Effector memory CD8-positive, alpha-beta T cell (primary cell): ENCODE measurements around the gene EIF5AL1.

Experiments used
- ATAC-seq: fragments of 150-1000 bp; cut with Tn5 transposase; replicated peaks from 2 replicates; pipeline ENCODE4 v1.10.0; 2021; ENCODE audit warnings: mild to moderate bottlenecking, moderate library complexity
- DNase-seq, 3 experiments: peaks; one replicate each; pipeline ENCODE4 v3.0.0; 2021
- H3K27ac Mint-ChIP-seq, 2 donors: one replicate each; pipeline ENCODE4 v1.8.0; 2022; ENCODE audit warnings: mild to moderate bottlenecking in 2 of 2, mixed read lengths in 2 of 2, moderate library complexity in 2 of 2
- H3K27me3 Mint-ChIP-seq, 2 donors: one replicate each; pipeline ENCODE4 v1.8.0; 2022; ENCODE audit warnings: mixed read lengths in 2 of 2
- H3K36me3 Mint-ChIP-seq: one replicate; pipeline ENCODE4 v1.8.0; 2022; ENCODE audit warnings: mild to moderate bottlenecking, moderate library complexity, mixed read lengths; ENCODE audit not compliant: insufficient read depth
- H3K4me1 Mint-ChIP-seq, 2 donors: one replicate each; pipeline ENCODE4 v1.8.0; 2022; ENCODE audit warnings: low read depth in 2 of 2, mixed read lengths in 2 of 2
- H3K4me3 Mint-ChIP-seq, 2 donors: one replicate each; pipeline ENCODE4 v1.8.0; 2022; ENCODE audit warnings: mild to moderate bottlenecking in 2 of 2, mixed read lengths in 2 of 2, moderate library complexity in 2 of 2
- H3K9me3 Mint-ChIP-seq, 2 donors: one replicate each; pipeline ENCODE4 v1.8.0; 2022; ENCODE audit warnings: mixed read lengths in 2 of 2

EIF5AL1 gene

DNA sequence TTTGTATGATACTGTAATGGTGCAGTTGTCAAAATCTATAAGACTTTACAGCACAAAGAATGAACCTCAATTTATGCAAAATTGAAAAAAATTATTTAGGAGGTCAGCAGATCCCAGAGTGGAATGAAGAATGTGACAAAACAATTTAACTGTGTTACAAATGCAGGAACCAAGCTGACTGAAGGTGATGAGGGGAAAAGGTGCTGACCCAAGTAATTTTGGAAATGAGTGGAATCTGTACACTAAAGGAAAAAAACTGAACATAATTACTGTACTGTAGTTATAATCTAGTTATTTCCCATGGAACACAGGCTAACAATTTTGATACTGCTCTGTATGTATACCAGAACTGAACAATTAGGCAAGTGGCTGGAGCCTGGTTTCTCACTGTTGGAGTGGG, 35.7 kb upstream of the EIF5AL1 start:
- no peak overlapping the region for H3K27ac Mint-ChIP-seq
- H3K9me3 Mint-ChIP-seq: no peaks in the 10 kb centered on the region
- no peak overlapping the region for H3K4me3 Mint-ChIP-seq
- H3K4me1 Mint-ChIP-seq: no peaks in the 10 kb centered on the region
- no peaks in the 10 kb centered on the region for H3K36me3 Mint-ChIP-seq
- H3K27me3 Mint-ChIP-seq: peaks cover 39 to 54% of the 10 kb centered on the region in 2 donors
- ATAC-seq (no peak), DNase-seq (no peak)

DNA sequence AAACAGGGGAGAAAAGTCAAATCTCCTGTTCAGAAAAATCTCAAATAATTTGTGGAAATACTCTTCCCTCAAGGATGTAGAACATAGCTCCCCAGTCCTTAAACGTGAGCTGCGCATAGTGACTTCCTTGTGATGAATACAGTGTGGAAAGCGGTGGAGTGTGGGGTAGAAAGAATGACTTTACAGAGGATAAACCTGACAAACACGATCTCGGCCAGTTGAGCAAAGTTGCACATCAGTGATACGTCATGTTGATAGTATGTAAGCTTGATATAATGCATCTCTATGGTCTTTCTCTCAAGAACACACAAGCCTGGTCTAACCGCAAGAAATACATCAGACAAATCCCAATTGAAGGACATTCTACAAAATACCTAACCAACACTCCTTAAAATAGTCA, 34.9 kb upstream of the EIF5AL1 start:
- Mint-ChIP-seq H3K36me3 (no peaks in the 10 kb centered on the region), H3K9me3 (no peaks in the 10 kb centered on the region), H3K27ac (no peak overlapping the region), H3K4me3 (no peak overlapping the region), H3K27me3 (peaks cover 39 to 46% of the 10 kb centered on the region in 2 donors), H3K4me1 (no peaks in the 10 kb centered on the region)
- ATAC-seq (no peak), DNase-seq (no peak)

DNA sequence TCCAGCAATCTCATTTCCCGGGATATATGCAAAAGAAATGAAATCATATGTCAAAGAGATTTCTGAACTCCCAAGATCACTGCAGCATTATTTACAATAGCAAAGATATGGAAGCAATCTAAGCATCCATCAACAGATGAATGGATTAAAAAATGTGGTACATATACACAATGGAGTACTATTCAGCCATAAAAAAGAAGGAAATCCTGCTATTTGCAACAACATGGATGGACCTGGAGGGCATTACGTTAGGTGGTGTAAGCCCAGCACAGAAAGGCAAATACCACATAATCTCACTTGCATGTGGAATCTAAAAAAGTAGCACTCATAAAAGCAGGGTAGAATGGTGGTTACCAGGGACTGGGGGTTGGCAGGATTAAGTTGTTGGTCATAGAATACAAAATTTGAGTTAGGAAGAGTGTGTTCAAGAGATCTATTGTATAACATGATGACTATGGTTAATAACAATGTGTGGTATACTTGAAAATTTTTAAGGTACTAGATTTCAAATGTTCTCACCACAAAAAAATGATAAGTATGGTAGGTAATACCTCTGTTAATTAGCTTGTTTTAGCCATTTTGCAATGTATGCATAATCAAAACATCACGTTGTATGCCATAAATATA, 32.9 kb upstream of the EIF5AL1 start:
- no peaks in the 10 kb centered on the region for H3K4me1 Mint-ChIP-seq
- no peak overlapping the region for H3K4me3 Mint-ChIP-seq
- DNase-seq: no peak
- no peaks in the 10 kb centered on the region for H3K36me3 Mint-ChIP-seq
- no peaks in the 10 kb centered on the region for H3K9me3 Mint-ChIP-seq
- no peak overlapping the region for H3K27ac Mint-ChIP-seq
- H3K27me3 Mint-ChIP-seq: peaks cover 30 to 33% of the 10 kb centered on the region in 2 donors
- ATAC-seq: no peak

DNA sequence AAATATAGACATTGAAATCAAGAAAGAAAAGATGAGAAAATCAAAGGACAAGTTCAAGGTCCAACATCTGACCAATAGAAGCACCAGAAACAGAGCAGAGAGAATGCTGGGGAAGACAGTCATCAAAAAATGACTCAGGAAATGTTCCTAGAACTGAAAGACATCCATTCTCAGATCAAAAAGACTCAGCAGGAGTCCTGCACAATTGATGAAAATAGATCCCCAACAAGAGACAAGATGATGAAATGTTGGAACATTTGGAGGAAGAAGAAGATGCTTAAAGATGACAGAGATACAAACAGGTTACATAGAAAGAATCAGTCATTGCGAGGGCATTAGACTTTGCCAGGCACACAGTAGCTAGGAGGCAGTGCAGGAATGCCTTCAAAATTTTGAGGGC, 30.0 kb upstream of the EIF5AL1 start:
- DNase-seq: no peak
- H3K9me3 Mint-ChIP-seq: no peaks in the 10 kb centered on the region
- no peak overlapping the region for H3K27ac Mint-ChIP-seq
- ATAC-seq: no peak
- H3K4me3 Mint-ChIP-seq: no peak overlapping the region
- peaks cover 3% of the 10 kb centered on the region for H3K36me3 Mint-ChIP-seq
- peaks cover 6 to 12% of the 10 kb centered on the region in 2 donors for H3K27me3 Mint-ChIP-seq
- no peaks in the 10 kb centered on the region for H3K4me1 Mint-ChIP-seq

DNA sequence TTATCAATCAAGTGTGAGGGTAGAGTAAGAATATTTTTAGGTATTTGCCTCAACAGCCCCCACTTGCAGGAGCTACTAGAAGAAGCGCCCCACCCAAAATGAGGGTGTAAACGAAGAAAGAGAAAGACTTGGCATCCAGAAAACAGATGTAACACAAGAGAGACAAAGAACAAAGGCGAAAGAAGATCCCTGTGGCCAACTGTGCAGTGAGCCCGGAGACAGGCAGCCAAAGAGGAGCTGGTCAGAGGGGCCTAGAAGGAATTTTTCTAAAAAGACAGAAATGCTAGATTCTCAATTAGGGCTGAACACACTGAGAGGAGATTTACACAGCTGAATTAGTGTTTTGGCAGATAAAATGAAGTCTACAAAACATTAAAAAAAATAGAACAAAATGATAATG, 29.6 kb upstream of the EIF5AL1 start:
- ATAC-seq (no peak), DNase-seq (no peak)

DNA sequence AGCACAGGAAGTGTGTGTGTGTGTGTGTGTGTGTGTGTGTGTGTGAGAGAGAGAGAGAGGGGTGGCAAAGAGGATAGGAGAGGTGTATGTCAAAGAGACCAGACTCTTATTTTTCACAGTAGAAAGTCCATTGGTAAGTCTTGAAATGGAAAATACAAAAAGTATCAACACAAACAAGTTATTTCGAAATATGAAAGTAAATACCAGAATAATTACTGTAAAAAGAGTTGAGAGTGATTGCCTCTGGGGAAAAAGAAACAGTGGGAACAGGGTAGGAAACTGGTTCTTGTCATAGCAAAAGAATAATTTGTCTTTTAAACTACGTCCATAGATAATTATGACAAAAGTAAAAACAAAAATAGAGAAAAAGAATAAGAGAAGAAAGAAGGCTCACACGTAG, 29.0 kb upstream of the EIF5AL1 start:
- H3K9me3 Mint-ChIP-seq: no peaks in the 10 kb centered on the region
- H3K4me1 Mint-ChIP-seq: no peaks in the 10 kb centered on the region
- ATAC-seq: no peak
- H3K36me3 Mint-ChIP-seq: peaks cover 3% of the 10 kb centered on the region
- no peak overlapping the region for H3K27ac Mint-ChIP-seq
- peaks cover 0 to 6% of the 10 kb centered on the region in 2 donors for H3K27me3 Mint-ChIP-seq
- H3K4me3 Mint-ChIP-seq: no peak overlapping the region
- no peak for DNase-seq

More for the DNA sequence above, 29.6 kb upstream of the EIF5AL1 start:
- Mint-ChIP-seq H3K4me1 (no peaks in the 10 kb centered on the region), H3K36me3 (peaks cover 3% of the 10 kb centered on the region), H3K4me3 (no peak overlapping the region), H3K9me3 (no peaks in the 10 kb centered on the region), H3K27me3 (peaks cover 1 to 8% of the 10 kb centered on the region in 2 donors), H3K27ac (no peak overlapping the region)

DNA sequence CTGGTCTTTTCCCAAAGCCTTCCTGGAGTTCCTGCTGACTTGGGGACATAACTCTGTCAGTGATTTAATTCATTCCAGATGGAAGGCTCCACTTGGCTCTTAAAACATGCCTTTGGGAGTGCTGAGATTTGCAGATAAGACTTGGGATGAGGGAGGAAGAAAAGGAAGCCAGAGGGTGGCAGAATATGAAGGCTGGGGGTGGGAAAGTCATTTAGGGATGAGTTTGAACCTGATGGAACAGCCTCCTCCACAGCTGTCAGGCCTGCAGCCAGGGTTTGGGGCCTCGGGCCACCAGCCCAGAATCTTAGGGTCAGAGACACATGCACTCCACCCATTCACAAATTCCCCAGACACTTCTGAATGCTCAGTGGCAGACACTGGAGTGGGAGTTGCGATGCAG, 28.4 kb upstream of the EIF5AL1 start:
- no peaks in the 10 kb centered on the region for H3K4me1 Mint-ChIP-seq
- DNase-seq: no peak
- no peak overlapping the region for H3K4me3 Mint-ChIP-seq
- H3K27ac Mint-ChIP-seq: no peak overlapping the region
- H3K9me3 Mint-ChIP-seq: no peaks in the 10 kb centered on the region
- peaks cover 3% of the 10 kb centered on the region for H3K36me3 Mint-ChIP-seq
- ATAC-seq: no peak
- H3K27me3 Mint-ChIP-seq: peaks cover 0 to 6% of the 10 kb centered on the region in 2 donors

DNA sequence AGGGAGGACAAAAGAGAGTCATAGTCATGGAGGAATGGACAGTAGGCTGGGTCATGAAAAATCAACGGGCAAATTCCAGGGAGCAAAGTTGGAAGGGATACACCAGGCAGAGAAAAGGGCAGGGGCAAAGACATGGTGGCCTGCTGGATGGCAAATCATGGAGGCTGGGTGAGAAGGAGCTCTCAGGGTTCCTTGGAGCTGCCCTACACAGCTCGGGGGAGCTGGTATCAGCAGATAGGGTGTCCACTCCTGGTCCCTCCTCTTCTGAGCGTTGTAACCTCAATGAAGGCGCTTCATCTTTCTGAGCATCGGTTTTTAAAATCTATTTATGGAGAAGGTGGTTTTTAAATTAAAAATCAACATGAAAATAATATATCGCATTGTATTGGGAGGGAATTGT, 27.9 kb upstream of the EIF5AL1 start:
- H3K4me3 Mint-ChIP-seq: no peak overlapping the region
- peaks cover 3% of the 10 kb centered on the region for H3K36me3 Mint-ChIP-seq

DNA sequence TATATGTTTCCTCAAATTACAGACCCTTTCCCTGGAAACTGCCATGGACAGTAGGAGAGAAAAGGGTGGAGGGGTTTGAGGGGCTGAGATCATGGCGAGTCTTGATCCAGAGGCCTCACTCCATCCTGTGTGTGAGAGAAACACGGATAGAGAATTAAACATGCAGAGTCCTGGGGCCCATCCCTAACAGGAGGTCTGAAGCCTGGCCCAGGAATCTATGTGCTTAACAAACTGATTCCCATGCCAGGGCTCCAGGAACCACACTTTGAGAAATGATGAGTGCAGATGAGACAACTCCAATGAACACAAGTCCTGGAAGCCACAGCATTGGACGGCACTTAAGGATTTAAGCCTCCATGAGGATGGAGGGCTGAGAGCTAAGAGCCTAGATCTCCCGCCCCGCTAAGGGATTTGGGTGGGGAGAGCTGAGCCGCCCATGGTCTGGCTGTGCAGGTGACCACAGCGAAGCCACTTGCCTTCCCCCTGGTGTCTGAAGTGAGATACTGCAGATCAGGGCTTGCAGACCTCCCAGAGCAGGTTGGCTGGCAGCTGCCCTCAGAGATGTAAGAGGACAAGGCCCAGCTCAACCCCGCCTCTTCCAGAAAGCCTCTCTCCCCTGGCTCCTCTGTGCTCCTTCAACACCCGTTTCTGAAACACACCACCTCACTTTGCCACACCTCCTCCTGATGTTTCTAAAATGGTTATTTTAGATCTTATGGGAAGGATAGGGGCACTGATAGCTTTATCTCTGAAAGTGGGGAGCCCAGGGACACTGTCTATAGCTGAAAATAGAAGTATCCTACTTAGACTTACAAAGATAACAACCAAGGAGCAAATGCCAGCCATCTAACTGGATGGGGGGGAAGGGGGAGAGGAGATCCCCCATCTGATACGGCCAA, 24.8 kb upstream of the EIF5AL1 start:
- Mint-ChIP-seq H3K27ac (no peak overlapping the region), H3K27me3 (peaks cover 0 to 15% of the 10 kb centered on the region in 2 donors), H3K4me1 (no peaks in the 10 kb centered on the region), H3K4me3 (no peak overlapping the region), H3K9me3 (no peaks in the 10 kb centered on the region), H3K36me3 (peaks cover 3% of the 10 kb centered on the region)
- DNase-seq (peak in 2 of 3 experiments; percentile 9 to 24), ATAC-seq (peak; percentile 50)

More for the DNA sequence above, 27.9 kb upstream of the EIF5AL1 start:
- no peak for ATAC-seq
- DNase-seq: no peak
- Mint-ChIP-seq H3K9me3 (no peaks in the 10 kb centered on the region), H3K27me3 (peaks cover 0 to 6% of the 10 kb centered on the region in 2 donors), H3K27ac (no peak overlapping the region), H3K4me1 (no peaks in the 10 kb centered on the region)

DNA sequence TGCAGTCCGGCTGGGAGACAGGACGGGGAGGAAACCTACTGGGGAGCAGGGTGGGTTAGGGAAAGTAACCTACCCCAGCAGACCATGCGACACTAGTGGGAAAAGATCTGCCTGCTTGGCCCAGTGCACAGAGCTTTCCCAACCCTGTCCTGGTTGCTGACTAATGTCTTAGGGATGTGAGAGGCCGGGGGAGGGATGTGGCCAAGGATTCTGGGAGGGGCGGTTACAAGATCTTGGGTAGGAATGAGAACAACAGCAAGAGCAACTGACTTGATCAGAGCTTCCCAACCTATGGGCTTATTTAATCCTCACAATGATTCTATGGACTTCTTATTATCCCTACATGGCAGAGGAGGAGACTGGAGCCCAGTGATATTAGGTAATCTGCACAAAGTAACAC, 24.0 kb upstream of the EIF5AL1 start:
- H3K36me3 Mint-ChIP-seq: peaks cover 3% of the 10 kb centered on the region
- no peak overlapping the region for H3K4me3 Mint-ChIP-seq
- ATAC-seq (no peak), DNase-seq (no peak)
- no peaks in the 10 kb centered on the region for H3K4me1 Mint-ChIP-seq
- H3K27ac Mint-ChIP-seq: no peak overlapping the region
- H3K9me3 Mint-ChIP-seq: no peaks in the 10 kb centered on the region
- peaks cover 0 to 15% of the 10 kb centered on the region in 2 donors for H3K27me3 Mint-ChIP-seq

DNA sequence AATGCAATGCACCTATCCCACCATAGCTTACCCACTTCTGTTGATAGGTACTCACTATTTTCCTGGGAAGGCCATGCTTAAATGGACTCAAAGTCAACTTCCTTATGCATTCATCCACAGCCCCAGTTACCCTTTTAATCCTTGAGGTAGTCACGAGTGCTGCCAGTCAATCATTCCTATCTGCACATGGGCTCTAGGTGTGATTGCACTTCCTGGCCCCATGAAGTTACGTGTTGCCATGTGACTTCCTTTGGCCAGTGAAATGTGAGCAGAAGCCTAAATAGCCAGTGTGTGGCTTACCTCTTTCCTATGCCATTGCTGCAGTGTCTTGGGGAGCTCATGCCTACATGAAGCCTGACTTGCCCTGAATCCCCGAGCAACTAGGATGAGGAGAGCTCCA, 23.5 kb upstream of the EIF5AL1 start:
- Mint-ChIP-seq H3K27ac (no peak overlapping the region), H3K36me3 (peaks cover 3% of the 10 kb centered on the region), H3K4me1 (no peaks in the 10 kb centered on the region), H3K4me3 (no peak overlapping the region), H3K9me3 (no peaks in the 10 kb centered on the region), H3K27me3 (peaks cover 0 to 15% of the 10 kb centered on the region in 2 donors)
- ATAC-seq (no peak), DNase-seq (no peak)

DNA sequence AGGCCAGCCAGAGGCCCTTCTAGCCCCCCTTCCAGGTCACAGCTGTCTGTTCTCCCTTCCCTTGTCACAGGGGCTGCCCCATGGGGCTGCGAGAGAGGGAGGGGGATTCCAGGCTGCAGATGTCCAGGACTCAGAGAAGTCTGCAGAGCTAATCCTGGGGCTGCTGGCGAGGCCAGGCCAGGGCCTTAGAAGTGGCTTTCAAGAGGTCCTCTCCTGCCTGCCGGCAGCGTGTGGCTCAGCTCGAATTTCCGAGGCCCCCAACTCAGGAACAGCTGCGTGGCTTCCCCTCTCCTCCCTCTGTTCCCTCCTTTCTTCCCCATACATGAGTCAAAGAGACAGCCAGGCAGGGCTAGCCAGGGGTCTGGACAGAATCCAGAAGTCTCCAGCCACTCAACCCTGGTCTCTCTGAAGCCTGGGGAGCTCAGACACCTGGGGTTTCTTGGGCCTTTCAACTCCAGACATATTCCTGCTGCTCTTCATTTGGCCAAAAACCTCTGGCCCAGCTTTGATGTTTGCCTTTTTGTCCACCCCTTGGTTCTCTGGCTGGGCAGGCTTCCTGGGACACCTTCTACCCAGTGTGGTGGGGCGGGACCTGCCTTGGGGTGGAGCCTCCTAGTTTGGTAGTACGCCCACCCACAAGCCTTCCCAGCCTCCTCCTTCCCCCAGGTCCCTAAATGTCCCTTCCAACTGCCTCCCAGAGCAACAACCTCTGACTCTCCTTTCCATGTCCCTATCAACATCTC, 21.8 kb upstream of the EIF5AL1 start:
- Mint-ChIP-seq H3K9me3 (no peaks in the 10 kb centered on the region), H3K27me3 (peaks cover 0 to 25% of the 10 kb centered on the region in 2 donors), H3K36me3 (peaks cover 3% of the 10 kb centered on the region), H3K4me3 (no peak overlapping the region), H3K4me1 (peaks cover 5 to 6% of the 10 kb centered on the region in 2 donors), H3K27ac (no peak overlapping the region)
- DNase-seq (no peak), ATAC-seq (no peak)

DNA sequence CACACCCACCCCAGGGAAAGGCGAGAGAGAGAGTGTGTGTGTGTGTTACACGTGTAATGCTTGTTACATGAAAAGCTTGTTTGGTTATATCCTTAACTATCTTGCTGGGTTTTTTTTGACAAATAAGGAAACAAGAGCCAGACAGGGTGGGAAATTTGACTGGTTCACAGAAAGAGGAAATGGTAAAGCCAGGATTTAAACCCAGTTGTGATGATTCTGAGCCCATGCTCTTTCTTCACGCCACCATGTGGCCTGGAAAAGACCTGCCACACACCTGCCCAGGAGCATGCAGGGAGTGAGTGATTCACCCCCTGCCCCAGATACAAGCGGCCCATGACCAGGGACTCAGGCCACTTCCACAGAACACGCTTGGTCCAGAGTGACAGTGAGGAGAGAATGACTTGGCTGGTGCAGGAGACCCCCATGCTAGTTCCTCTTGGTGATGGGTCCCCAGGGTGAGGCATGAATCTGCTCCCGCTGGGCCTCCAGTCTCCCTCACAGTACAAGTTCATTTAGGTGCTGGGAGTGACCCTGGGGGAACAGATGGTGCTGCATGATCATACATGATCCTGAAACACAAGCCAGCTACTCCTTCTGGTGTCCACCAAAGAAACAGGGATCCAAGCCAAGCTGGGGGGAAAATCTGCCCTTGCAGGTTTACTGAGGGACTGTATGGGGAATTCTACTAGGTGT, 21.0 kb upstream of the EIF5AL1 start:
- no peaks in the 10 kb centered on the region for H3K9me3 Mint-ChIP-seq
- DNase-seq (no peak), ATAC-seq (no peak)
- H3K4me3 Mint-ChIP-seq: no peak overlapping the region
- H3K27ac Mint-ChIP-seq: no peak overlapping the region
- H3K4me1 Mint-ChIP-seq: peaks cover 5 to 6% of the 10 kb centered on the region in 2 donors
- H3K27me3 Mint-ChIP-seq: peaks cover 0 to 32% of the 10 kb centered on the region in 2 donors
- H3K36me3 Mint-ChIP-seq: peaks cover 3% of the 10 kb centered on the region
